ENCODE measurements around the gene B3GALT5.

The B3GALT5 gene

GRCh38 chr21:39707316-39707715 lies 94.6 kb downstream of the B3GALT5 start:
- no peak for DNase-seq

GRCh38 chr21:39710866-39711265 lies 98.1 kb downstream of the B3GALT5 start:
- no peak for DNase-seq

GRCh38 chr21:39712273-39712672 lies 99.5 kb downstream of the B3GALT5 start:
- DNase-seq, result no peak

- peak; percentile 18 for DNase-seq
Observed at GRCh38 chr21:39712976-39713375, 100.2 kb downstream of the B3GALT5 start.

- no peak for DNase-seq
Observed at GRCh38 chr21:39713905-39714304, 101.2 kb downstream of the B3GALT5 start.

GRCh38 chr21:39714331-39714730 lies 101.6 kb downstream of the B3GALT5 start:
- no peak for DNase-seq

GRCh38 chr21:39715804-39716397 lies 103.2 kb downstream of the B3GALT5 start:
- peak; percentile 37 for DNase-seq

GRCh38 chr21:39720126-39720778 lies 107.5 kb downstream of the B3GALT5 start:
- no peak for DNase-seq

- DNase-seq, result no peak
Observed at GRCh38 chr21:39721885-39722284, 109.1 kb downstream of the B3GALT5 start.

All from COR-L47 (cell line).